SU-DHL-6 (cell line): Measurements from ENCODE around the gene ARTN.

ENCODE experiments used
- H2AFZ ChIP-seq: fragments of 200-600 bp; sonication (generic); 2 replicates; pipeline ENCODE4 v1.6.1; 2014; ENCODE audit warnings: low read depth, mild to moderate bottlenecking, moderate library complexity, mixed read lengths, antibody characterized with exemption, low read length; ENCODE audit not compliant: severe bottlenecking
- H3F3A ChIP-seq: fragments of 200-600 bp; shearing (Covaris generic); 2 replicates; pipeline ENCODE4 v1.6.0; 2016; ENCODE audit warnings: antibody characterized with exemption, mild to moderate bottlenecking; ENCODE audit not compliant: insufficient read depth
- H3K27ac ChIP-seq: fragments of 200-600 bp; sonication (generic); 2 replicates; pipeline ENCODE4 v1.5.1; 2016; ENCODE audit warnings: low read depth, mild to moderate bottlenecking, low read length, moderate library complexity, mixed read lengths
- H3K27me3 ChIP-seq: fragments of 200-600 bp; sonication (generic), shearing (Covaris generic); 2 replicates; pipeline ENCODE4 v1.6.0; 2014; ENCODE audit warnings: mild to moderate bottlenecking, low read length
- H3K36me3 ChIP-seq: fragments of 200-600 bp; sonication (generic); 2 replicates; pipeline ENCODE4 v1.6.1; 2014; ENCODE audit warnings: mild to moderate bottlenecking, low read length, mixed read lengths
- H3K4me2 ChIP-seq: fragments of 300-600, 200-600 bp; shearing (Covaris generic), sonication (generic); 2 replicates; pipeline ENCODE4 v1.6.0; 2014; ENCODE audit warnings: low read length, low read depth, mild to moderate bottlenecking; ENCODE audit not compliant: poor library complexity, severe bottlenecking
- H3K4me3 ChIP-seq: fragments of 200-600 bp; sonication (generic); 2 replicates; pipeline ENCODE4 v1.5.1; 2014; ENCODE audit warnings: antibody characterized with exemption, low read length, mild to moderate bottlenecking, mixed read lengths; ENCODE audit not compliant: insufficient read depth, poor library complexity, severe bottlenecking
- H3K79me2 ChIP-seq: fragments of 200-600 bp; sonication (generic); 2 replicates; pipeline ENCODE4 v1.6.1; 2014; ENCODE audit warnings: mild to moderate bottlenecking, low read length, moderate library complexity; ENCODE audit not compliant: insufficient read depth
- H3K9ac ChIP-seq: fragments of 200-600 bp; sonication (generic); 2 replicates; pipeline ENCODE4 v1.7.0; 2014; ENCODE audit warnings: mild to moderate bottlenecking, low read length
- H3K9me2 ChIP-seq: fragments of 200-600 bp; sonication (generic); replicated peaks from 2 replicates; pipeline ENCODE4 v1.6.1; 2014; ENCODE audit warnings: low read length; ENCODE audit not compliant: insufficient read depth
- H3K9me3 ChIP-seq: fragments of 200-600 bp; sonication (generic); 2 replicates; pipeline ENCODE4 v1.6.1; 2014; ENCODE audit warnings: low read length, mixed read lengths; ENCODE audit not compliant: insufficient read depth
- H4K20me1 ChIP-seq: fragments of 200-600 bp; sonication (generic); 2 replicates; pipeline ENCODE4 v1.6.1; 2014; ENCODE audit warnings: low read depth, mild to moderate bottlenecking, antibody characterized with exemption, low read length, moderate library complexity, mixed read lengths
- CTCF ChIP-seq: fragments of 200-600 bp; sonication (generic); IDR thresholded peaks from one replicate; pipeline ENCODE4 v1.5.1; 2017; ENCODE audit warnings: antibody characterized with exemption, mild to moderate bottlenecking, low read length, moderate library complexity; ENCODE audit not compliant: insufficient read depth, poor library complexity, severe bottlenecking
- EZH2phosphoT487 ChIP-seq: fragments of 200-600 bp; sonication (generic), shearing (Covaris generic); conservative IDR thresholded peaks from 2 replicates; pipeline ENCODE4 v1.6.1; 2018; ENCODE audit warnings: mild to moderate bottlenecking, antibody characterized with exemption, low read length, moderate library complexity, mixed read lengths

ARTN gene

GRCh38 chr1:43962324-43962723, 28.7 kb downstream of the ARTN start:
- Histone ChIP-seq H3K36me3 (no peaks in the 10 kb centered on the region), H2AFZ (no peak overlapping the region), H3K9me3 (no peaks in the 10 kb centered on the region), H4K20me1 (no peaks in the 10 kb centered on the region), H3F3A (no peaks in the 10 kb centered on the region), H3K9ac (no peak overlapping the region), H3K4me3 (no peak overlapping the region), H3K27me3 (no peaks in the 10 kb centered on the region), H3K79me2 (no peaks in the 10 kb centered on the region), H3K27ac (no peak overlapping the region), H3K4me2 (no peak overlapping the region), H3K9me2 (no peaks in the 10 kb centered on the region)
- TF ChIP-seq EZH2phosphoT487 (no peak), CTCF (no peak)

GRCh38 chr1:43963006-43963405, 29.4 kb downstream of the ARTN start:
- Histone ChIP-seq H3K9me3 (no peaks in the 10 kb centered on the region), H3K9me2 (no peaks in the 10 kb centered on the region), H3F3A (no peaks in the 10 kb centered on the region), H3K9ac (no peak overlapping the region), H3K27ac (no peak overlapping the region), H3K36me3 (no peaks in the 10 kb centered on the region), H3K27me3 (no peaks in the 10 kb centered on the region), H2AFZ (no peak overlapping the region), H3K79me2 (no peaks in the 10 kb centered on the region), H3K4me2 (no peak overlapping the region), H4K20me1 (no peaks in the 10 kb centered on the region), H3K4me3 (no peak overlapping the region)
- TF ChIP-seq EZH2phosphoT487: no peak
- no peak for TF ChIP-seq CTCF

- TF ChIP-seq CTCF: no peak
- TF ChIP-seq EZH2phosphoT487: no peak
- H3K36me3 ChIP-seq: no peaks in the 10 kb centered on the region
- H2AFZ ChIP-seq: no peak overlapping the region
- H3K9me3 ChIP-seq: no peaks in the 10 kb centered on the region
- no peak overlapping the region for H3K4me3 ChIP-seq
- no peak overlapping the region for H3K27ac ChIP-seq
- no peaks in the 10 kb centered on the region for H3F3A ChIP-seq
- H3K9me2 ChIP-seq: no peaks in the 10 kb centered on the region
- no peak overlapping the region for H3K9ac ChIP-seq
- no peaks in the 10 kb centered on the region for H4K20me1 ChIP-seq
- no peak overlapping the region for H3K4me2 ChIP-seq
- H3K79me2 ChIP-seq: no peaks in the 10 kb centered on the region
- H3K27me3 ChIP-seq: no peaks in the 10 kb centered on the region
Observed at GRCh38 chr1:43963890-43964289, 30.3 kb downstream of the ARTN start.

- Histone ChIP-seq H3K4me3 (no peak overlapping the region), H2AFZ (no peak overlapping the region), H3K27ac (no peak overlapping the region), H4K20me1 (no peaks in the 10 kb centered on the region), H3K9ac (no peak overlapping the region), H3K36me3 (no peaks in the 10 kb centered on the region), H3K9me3 (no peaks in the 10 kb centered on the region), H3F3A (no peaks in the 10 kb centered on the region), H3K27me3 (no peaks in the 10 kb centered on the region), H3K4me2 (no peak overlapping the region), H3K9me2 (no peaks in the 10 kb centered on the region), H3K79me2 (peaks cover 4% of the 10 kb centered on the region)
- TF ChIP-seq CTCF (no peak), EZH2phosphoT487 (no peak)
Observed at GRCh38 chr1:43965316-43965715, 31.7 kb downstream of the ARTN start.
